ENCODE measurements around the gene PIGT.
A peak's percentile ranks its signal among the peaks of the same experiment; 100 is the strongest.

Gene PIGT

DNA sequence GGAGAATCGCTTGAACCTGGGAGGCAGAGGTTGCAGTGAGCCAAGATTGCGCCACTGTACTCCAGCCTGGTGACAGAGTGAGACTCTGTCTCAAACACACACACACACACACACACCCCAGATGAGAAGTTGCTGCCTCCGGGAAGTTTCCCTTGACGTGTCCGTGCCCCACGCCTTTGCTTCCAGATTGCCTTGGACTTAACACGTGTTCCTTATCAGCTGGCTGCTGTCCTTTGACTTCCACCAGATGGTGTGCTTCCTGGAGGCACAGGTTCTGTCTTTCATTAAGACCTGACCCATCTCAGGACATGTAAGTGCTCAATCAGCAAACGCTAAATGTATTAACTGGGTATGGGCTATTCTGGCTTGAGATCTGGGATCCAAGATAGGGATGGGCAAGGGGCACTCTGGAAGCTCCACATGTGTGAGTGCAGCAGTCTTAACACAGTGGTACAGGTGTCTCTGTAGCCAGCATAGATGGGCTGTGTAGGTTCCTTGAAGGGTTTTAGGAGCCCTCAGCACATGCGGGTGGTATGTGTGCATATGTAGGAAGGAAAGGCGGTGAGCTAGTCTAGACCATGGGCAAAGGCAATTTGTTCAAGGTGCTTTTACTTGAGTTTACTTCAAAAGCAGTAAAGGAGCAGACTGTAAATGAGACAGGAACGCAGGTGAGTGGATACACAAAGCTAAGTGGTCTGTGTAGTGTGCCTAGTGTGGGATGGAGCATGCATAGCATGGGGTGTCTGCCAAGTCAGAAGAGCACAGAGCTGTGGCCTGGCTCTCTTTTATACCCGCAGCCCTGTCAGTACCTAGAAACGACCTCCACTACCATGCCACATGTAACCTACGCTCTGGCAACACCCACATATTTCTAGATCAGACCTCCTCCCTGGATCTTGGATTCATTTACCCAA lies 11.6 kb downstream of the PIGT start:
- DNase-seq (ENCODE audit: low read depth in 2 of 2), result no peak

DNA sequence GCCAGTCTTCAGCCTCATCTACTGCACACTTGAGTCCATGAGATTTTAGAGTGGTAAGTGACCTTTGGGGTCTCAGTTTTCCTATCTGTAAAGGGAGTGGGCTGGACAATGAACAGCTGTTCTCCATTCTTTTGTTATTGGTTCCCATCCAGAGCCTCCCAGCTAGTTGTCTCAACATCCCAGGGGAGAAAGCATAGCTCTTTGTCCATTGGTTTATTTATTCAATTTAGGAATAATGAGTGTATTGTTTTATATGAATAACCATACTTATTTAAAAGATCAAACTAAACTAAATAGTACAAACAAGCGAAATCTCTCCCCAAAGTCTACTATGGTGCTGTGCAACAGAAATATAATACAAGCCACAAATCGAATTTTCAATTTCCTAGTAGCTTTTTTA lies 13.7 kb downstream of the PIGT start:
- DNase-seq (ENCODE audit: low read depth in 2 of 2), result no peak

DNA sequence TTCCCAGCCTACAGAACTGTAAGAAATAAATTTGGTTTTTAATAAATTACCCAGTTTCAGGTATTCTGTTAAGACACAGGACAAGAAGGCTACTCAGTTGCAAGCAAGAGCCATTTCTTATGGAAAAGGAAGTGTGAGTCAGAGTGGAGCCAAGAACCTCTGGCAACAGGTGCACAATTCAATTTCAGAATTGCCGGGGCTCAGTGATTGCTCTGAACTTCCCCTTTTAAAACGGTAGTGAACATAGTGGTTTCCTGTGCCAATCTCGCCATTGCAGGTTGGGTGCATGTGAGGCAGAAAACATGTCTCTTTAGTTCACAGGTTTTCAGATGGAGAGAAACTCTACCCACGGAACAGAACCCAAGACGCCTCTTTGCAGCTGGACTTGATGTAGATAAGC lies 16.4 kb downstream of the PIGT start:
- DNase-seq (ENCODE audit: low read depth in 2 of 2), result no peak

DNA sequence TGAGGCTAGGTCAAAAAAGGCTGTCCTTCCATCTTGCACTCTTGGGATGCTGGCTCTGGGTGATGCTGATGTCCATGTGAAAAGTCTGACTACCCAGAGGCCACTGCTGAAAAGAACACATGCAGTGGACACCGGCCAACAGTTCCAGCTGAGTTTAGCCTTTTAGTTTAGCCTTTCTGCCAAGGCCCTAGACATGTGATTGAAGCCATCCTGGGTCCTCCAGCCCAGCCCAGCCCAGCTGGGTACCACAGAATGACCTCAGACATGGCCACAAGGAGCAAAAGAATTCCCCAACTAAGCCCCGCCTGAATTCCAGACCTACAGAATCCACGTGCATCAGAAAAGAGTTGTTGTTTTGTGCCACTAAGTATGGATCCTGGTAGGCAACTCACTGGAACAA lies 17.4 kb downstream of the PIGT start:
- DNase-seq (ENCODE audit: low read depth in 2 of 2), result no peak

DNA sequence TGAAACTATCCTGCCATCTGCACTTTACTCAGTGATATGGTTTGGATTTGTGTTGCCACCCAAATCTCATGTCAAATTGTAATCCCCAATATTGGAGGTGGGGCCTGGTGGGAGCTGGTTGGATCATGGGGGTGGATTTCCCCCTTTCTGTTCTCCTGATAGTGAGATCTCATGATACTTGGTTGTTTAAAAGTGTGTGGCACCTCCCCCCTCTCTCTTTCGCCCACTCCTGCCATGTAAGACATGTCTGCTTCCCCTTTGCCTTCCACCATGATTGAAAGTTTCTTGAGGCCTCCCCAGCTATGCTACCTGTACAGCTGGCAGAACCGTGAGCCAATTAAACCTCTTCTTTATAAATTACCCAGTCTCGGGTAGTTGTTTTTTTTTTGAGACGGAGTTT lies 18.0 kb downstream of the PIGT start:
- DNase-seq (ENCODE audit: low read depth in 2 of 2), result no peak

DNA sequence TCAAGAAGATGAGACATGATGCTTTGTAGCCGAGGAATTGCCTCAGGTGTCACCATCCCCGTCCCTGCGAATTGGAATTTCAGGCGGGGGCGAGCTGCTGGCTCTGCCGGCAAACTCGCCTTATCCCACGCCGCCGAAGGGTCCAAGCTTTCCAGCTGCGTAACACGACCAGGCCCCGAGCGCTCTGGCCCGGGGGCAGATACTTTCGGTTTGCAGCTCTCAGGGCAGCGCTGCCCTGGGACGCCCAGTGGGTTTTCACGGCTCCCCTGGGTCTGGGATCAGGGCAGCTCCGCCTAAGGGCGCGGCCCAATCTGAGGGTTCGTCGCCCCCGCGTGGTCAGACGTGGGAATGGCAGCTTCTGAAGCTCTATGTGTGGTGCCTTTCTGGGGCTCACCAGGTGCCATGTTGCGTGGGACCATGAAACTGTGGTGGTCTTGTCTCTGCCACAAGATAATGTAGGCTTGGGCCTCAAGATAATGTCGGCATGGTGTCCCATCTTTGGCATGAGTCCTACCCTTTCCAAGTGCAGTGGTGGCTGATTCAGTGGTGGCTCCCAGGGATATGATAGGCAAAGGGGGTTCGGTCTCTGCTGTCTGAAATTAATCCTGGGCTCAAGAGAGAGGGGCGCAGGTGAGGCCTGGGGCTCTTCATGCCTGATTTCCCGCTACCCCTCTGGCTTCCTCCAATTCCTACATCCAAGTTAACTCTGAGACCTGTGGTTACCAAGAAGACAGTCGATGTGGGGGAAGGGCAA lies 21.0 kb downstream of the PIGT start:
- peak; percentile 79 to 85 for DNase-seq (ENCODE audit: low read depth in 2 of 2)

DNA sequence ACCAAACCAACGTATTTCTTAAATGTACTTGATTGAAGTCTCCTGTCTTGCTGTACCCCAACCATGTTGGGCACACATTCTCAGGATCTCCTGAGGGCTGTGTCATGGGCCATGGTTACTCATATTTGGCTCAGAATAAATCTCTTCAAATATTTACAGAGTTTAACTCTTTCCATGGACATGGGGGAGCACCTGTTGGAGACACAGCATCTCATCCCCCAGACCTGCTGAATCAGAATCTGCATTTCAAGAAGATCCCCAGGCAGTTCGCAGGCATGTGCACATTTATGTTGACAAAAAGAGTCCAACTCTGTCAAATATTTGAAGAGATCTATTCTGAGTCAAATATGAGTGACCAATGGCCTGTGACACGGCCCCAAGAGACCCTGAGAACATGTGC lies 24.5 kb downstream of the PIGT start:
- DNase-seq (ENCODE audit: low read depth in 2 of 2), result no peak

DNA sequence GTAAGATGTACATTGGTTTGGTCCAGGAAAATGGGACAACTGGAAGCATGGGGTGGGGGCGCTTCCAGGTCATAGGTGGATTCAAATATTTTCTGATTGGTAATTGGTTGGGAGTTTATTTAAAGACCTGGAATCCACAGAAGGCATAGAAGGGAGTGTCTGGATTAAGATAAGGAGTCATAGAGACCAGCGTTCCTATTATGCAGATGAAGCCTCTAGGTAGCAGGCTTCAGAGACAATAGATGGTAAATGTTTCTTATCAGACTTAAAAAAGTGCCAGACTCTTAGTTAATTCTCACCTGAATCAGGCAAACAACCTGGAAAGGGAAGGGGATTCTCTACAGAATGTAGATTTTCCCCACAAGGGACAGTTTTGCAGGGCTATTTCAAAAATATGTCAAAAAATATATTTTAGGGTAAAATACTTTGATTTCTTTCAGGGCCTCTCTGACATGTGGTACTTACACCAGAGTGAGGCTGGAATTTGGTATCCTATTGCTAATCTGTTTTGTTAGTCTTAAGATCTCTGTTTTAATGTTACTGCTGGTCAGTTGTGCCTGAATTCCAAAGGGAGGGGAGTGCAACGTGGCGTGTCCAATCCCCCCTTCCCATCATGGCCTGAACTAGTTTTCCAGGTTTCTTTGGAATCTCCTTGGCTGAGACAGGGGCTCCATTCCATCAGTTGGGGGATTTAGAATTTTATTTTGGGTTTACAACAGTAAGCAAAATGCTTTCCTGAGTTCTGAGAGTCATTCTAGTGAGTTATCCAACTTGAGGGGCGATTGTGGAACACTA lies 25.1 kb downstream of the PIGT start:
- no peak for DNase-seq (ENCODE audit: low read depth in 2 of 2)

DNA sequence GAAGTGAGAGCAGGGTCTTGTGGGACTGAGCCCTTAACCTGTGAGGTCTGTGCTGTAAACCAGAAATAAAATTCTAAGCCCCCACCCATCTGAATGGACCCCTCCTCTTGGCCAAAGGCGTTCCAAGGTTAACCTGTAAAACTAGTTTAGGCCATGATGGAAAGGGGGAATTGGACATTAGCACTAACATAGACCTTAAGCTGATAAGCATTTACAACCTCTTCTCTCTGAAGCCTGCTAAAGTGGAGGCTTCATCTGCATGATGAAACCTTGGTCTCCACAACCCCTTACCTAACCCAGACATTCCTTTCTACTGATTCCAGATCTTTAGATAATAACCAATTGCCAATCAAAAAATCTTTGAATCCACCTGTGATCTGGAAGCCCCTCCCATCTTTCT lies 25.8 kb downstream of the PIGT start:
- no peak for DNase-seq (ENCODE audit: low read depth in 2 of 2)

DNA sequence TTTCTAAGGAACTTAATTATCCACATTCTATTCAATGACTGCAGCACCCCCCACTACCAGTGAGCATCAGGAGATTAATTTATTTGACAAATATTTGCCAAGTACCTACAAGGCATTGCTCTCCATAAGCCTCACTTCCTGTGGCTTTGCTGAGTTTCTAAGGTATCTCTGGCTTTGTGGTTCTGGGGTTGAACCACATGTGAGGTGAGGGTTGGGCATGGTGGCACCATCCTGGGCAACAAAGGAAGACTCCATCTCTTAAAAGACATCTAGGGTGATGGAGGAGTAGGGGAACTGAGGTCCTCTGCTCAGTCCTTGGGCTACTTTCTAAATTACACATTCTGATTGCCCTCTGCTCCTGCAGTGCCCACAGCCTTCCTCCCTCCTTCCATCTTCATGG lies 28.1 kb downstream of the PIGT start:
- no peak for DNase-seq (ENCODE audit: low read depth in 2 of 2)

DNA sequence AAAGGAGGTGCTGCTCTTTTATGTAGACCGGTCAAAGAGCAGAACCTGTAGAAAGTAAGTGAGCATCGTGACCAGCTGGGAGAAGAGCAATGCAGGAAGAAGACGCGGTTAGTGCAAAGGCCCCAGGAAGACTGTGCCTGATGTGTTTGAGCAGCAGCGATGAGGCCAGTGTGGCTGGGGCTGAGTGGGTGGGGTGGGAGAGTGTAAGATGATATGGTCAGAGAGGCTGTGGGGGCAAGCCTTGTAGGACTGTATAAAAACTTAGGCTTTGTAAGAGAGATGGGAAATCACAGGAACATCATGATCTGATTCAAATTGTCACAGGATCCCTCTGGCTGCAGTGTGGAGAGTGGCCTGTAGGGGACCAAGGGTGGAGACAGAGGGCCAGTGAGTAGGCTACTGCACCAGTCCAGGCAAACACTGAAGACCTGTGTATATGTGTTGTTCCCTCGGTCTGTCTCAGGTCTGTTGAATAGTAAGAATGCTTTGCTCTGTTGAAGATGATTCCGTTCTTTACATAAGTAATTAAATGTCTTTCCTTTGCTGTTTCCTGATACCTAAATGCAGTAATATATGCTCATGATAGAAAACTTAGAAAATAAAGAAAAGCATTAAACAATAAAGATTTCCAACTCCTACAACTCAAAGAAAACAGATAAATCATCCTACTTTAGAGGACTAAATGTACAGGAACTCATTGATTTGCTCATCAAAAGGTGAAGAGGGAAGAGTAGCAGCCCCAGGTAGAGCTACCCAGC lies 30.0 kb downstream of the PIGT start:
- DNase-seq (ENCODE audit: low read depth in 2 of 2), result no peak

DNA sequence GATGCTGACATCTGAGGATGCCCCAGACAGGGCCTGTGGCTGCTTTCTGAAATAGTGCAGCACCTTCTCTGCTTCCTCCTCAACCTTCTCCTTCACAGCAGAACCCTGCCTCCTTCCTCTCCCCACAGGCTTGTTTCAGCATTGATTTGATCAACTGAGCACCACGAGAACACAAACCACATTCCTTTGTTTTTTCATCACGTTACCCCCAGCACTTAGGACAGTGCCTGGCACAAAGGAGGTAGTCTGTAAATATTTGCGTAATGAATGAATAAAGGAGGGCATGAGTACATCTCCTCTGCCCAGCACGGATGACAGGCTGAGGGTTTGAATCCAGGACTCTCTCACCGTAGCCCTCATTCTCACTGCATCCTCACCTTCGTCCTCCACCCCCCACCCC lies 32.3 kb downstream of the PIGT start:
- DNase-seq (ENCODE audit: low read depth in 2 of 2), result no peak

DNA sequence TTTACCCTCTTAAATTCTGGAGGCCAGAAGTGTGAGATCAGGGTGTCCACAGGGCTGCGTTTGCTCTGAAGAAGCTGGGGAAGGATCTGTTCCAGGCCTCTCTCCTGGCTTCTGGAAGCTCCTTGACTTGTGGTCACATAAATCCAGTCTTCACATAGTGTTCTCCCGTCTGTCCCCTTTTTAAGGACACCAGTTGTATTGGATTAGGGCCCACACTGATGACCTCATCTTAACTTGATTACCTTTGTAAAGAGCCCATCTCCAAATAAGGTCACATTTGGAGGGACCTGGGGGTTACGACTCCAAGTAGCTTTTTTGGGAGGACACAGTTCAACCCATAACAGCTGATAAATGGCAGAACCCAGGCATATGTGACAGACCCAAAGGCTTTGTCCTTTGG lies 33.6 kb downstream of the PIGT start:
- no peak for DNase-seq (ENCODE audit: low read depth in 2 of 2)

DNA sequence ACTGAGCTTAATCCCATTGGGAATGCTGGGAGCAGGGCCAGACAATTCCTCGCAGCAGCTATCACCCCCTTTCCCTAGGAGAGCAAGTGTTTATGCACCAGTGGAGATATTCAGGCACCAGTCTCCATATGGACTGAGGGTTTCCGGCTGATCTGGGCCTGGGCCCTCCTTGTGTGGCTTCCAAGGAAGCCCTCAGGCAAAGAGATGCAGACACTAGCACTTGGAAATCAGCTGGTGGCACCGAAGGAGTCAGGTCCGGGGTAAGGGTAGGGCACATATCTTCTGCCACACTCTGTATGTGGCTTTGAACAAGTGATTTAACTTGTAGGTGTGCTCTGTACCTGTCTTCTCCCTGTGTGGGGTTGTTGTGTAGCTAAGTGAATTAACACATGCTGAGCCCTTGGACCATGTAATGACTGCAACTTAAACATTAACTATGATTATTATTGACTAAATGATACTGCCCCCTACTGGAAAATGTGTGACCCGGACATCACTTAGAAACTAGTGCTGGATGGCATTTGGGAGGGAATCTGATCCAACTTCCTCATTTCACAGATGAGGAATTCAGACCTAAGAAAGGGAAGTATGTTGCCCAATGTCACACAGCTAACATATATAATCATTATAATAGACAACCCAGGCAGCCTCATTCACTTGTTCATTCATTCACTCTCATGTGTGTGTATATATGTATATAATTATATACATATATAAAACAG lies 34.3 kb downstream of the PIGT start:
- DNase-seq (ENCODE audit: low read depth in 2 of 2), result no peak

DNA sequence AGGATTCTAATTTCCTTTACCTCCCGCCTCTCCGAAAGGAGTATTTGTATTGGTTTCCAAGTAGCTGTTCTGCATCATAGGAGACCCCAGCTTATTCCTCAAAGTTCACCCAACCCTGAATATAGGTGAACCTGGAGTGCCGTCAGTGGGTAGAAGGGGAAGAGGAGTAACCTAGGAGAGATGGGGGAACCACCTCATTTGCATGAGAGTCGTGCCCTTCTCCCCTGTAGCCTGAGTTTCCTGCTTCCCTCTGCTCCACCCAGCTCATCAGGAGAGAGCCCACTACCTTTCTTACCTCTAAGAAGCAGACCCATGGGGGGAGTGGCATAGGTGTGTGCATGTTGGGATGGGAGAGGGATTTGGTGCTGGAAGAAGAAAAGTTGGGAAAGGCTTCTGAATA lies 36.3 kb downstream of the PIGT start:
- DNase-seq (ENCODE audit: low read depth in 2 of 2), result no peak

DNA sequence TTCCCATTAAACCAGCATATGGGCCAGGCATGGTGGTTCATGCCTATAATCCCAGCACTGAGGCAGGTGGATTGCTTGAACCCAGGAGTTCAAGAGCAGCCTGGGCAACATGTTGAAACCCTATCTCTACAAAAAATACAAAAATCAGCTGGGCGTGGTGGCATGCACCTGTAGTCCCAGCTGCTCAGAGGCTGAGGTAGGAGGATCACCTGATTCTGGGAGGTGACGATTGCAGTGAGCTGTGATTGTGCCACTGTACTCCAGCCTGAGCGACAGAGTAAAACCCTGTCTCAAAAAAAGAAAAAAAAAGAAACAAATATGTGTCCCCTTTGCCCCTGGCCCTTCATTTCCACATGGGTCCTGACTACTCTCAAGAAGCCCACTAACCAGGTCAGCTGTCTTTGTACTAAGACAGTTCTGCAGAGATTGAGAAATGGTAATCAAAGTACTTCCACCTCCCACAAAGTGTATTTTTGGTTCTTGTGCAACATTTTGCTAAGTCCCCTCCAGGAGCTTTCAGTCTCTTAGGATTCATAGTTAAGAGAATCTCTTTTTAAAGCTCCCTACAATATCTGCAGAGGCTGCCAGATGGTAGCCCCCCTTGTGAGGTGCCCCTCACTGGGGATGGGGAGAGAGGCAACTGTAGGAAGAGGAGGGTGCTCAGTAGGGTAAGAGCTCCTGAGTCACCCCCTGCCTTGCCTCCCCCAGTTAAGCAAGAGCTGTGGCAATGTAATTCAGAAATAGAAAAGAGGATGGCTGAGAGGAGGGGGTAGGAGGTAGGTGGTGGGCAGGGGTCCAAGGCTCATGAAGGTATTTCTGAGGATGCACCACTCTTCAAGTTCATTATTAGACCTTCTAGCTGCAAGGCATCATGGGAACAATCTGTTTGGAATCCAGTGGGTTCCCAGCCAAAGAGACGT lies 37.1 kb downstream of the PIGT start:
- DNase-seq (ENCODE audit: low read depth in 2 of 2), result no peak

DNA sequence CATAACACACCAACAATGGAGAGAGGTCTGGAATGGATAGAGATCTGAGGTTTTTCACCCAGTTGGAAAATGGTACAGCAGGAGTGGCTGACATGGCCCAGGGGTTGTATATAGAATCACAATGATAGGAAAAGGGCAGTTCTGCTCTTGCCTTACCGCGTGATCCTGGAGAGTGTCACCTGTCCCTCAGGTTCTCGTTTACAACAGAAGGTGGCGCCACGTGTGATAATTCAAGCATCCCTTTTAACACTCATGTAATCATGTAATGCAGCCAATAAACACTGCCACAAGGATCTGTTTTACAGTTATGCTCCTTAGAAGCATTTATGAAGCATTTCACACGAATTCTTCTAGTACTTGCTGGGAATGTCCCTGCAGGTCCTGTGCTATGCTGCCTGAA lies 40.7 kb downstream of the PIGT start:
- no peak for DNase-seq (ENCODE audit: low read depth in 2 of 2)

DNA sequence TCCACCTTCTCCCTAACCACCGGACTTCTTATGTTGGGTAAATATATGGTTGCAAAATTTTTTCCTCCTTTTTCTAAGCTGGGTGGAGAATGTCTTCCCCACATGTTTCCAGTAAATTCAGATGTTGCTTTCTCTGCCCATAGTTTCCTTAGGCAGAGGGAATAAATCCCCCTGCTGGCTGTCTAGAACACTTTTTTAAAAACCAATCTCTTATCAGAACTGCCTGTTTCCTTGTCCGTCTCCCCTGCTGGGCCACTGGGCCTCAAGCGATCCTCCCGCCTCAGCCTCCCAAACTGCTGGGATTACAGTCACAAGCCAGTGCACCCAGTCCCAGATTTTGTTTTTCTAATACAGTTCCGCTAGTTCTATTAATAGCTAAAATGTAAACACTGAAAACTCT lies 43.7 kb downstream of the PIGT start:
- DNase-seq (ENCODE audit: low read depth in 2 of 2), result no peak

DNA sequence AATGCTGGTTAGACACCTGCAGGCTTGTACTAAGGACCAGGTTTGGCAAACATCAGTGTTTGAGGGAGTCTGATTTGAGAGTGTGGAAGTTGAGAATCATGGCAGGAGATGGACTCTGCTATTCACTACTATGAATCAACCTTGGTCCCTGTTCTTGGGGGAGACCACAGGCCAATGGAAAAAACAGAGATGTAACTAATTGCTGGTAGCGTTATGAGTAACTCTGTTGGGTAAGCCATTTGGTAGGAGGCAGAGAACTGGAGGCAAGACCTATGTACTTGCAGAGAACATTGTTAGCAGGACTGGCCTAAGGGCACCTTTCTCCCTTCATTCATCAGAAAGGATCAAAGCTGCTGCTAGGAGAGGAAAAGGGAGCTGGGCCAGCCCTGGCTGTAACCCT lies 45.3 kb downstream of the PIGT start:
- no peak for DNase-seq (ENCODE audit: low read depth in 2 of 2)
